Colonic mucosa (tissue), 4 donors: Measurements from ENCODE around the gene FAM78A. TPM values are rescaled to one million over a fixed set of nuclear protein-coding genes. Genes with fewer than 3 reads are reported as not detected.

Source experiments
- DNase-seq: peaks from one replicate; pipeline ENCODE4 v3.0.0-alpha.2; 2020
- H3K27ac ChIP-seq: fragments of 200-600 bp; one replicate; pipeline ENCODE4 v1.8.0; 2021
- H3K27me3 ChIP-seq: fragments of 200-600 bp; one replicate; pipeline ENCODE4 v1.8.0; 2021
- H3K36me3 ChIP-seq: fragments of 200-600 bp; one replicate; pipeline ENCODE4 v1.8.0; 2021
- H3K4me1 ChIP-seq: fragments of 200-600 bp; one replicate; pipeline ENCODE4 v1.8.0; 2021; ENCODE audit warnings: mild to moderate bottlenecking
- H3K4me3 ChIP-seq: fragments of 200-600 bp; one replicate; pipeline ENCODE4 v1.8.0; 2021
- H3K9ac ChIP-seq, 2 donors: one replicate each; pipeline ENCODE4 v1.7.0; 2013; ENCODE audit warnings: control low read depth in 2 of 2, low read depth in 2 of 2, low read length in 2 of 2
- H3K9me3 ChIP-seq: fragments of 200-600 bp; one replicate; pipeline ENCODE4 v1.8.0; 2021
- CTCF ChIP-seq: fragments of 200-600 bp; IDR thresholded peaks from one replicate; pipeline ENCODE4 v1.8.0; 2022; ENCODE audit warnings: antibody characterized with exemption, mild to moderate bottlenecking
- intact Hi-C: fragments of 100-400 bp; cut with DNase I; formaldehyde crosslinking; loops from one replicate; pipeline ENCODE4 v1.14.1; 2022
- total RNA-seq, 2 donors: library from RNA; stranded (reverse); fragmentation: NEBNext Ultra II Directional in 1 of 2; extraction: Animal tissue kit (Norgen Biotek cat#: 25700) in 1 of 2; gene quantifications; one replicate each; pipeline ENCODE4 v1.2.1, GENCODE V29; 2021
- donor health status: healthy.
- donor health status: DM: no; HTN: no; CAD: no.
- donor health status: DM: no; HTN: no; CAD: no.

Gene FAM78A
- total RNA-seq, 2 donors from 2014 or later: 1.5 to 2.0 TPM

GRCh38 chr9:131299346-131299960 lies 23.1 kb upstream of the FAM78A start:
- intact Hi-C loops: no loop called here
- no peaks in the 10 kb centered on the region for H3K9me3 ChIP-seq
- no peak overlapping the region for H3K9ac ChIP-seq
- TF ChIP-seq CTCF: no peak
- no peak for DNase-seq
- H3K4me1 ChIP-seq: no peaks in the 10 kb centered on the region
- H3K4me3 ChIP-seq: no peak overlapping the region
- H3K27me3 ChIP-seq: no peaks in the 10 kb centered on the region
- no peak overlapping the region for H3K27ac ChIP-seq
- H3K36me3 ChIP-seq: no peaks in the 10 kb centered on the region

GRCh38 chr9:131298816-131299215 lies 22.5 kb upstream of the FAM78A start:
- no peak overlapping the region for H3K9ac ChIP-seq
- no peaks in the 10 kb centered on the region for H3K9me3 ChIP-seq
- DNase-seq: no peak
- H3K27me3 ChIP-seq: no peaks in the 10 kb centered on the region
- no peaks in the 10 kb centered on the region for H3K36me3 ChIP-seq
- no peaks in the 10 kb centered on the region for H3K4me1 ChIP-seq
- no peak overlapping the region for H3K27ac ChIP-seq
- intact Hi-C loops: no loop called here
- H3K4me3 ChIP-seq: no peak overlapping the region
- no peak for TF ChIP-seq CTCF

- no peak for TF ChIP-seq CTCF
- no peaks in the 10 kb centered on the region for H3K9me3 ChIP-seq
- no peak overlapping the region for H3K4me3 ChIP-seq
- no peak overlapping the region for H3K9ac ChIP-seq
- H3K4me1 ChIP-seq: no peaks in the 10 kb centered on the region
- H3K27ac ChIP-seq: no peak overlapping the region
- no peak for DNase-seq
- H3K27me3 ChIP-seq: no peaks in the 10 kb centered on the region
- H3K36me3 ChIP-seq: no peaks in the 10 kb centered on the region
- intact Hi-C loops: no loop called here
These were observed 22.0 kb upstream of the FAM78A start for GRCh38 chr9:131298341-131298740.

GRCh38 chr9:131297903-131298302 lies 21.6 kb upstream of the FAM78A start:
- no peak overlapping the region for H3K9ac ChIP-seq
- no peak overlapping the region for H3K27ac ChIP-seq
- H3K27me3 ChIP-seq: no peaks in the 10 kb centered on the region
- H3K4me3 ChIP-seq: no peak overlapping the region
- intact Hi-C loops: no loop called here
- TF ChIP-seq CTCF: no peak
- DNase-seq: no peak
- H3K36me3 ChIP-seq: no peaks in the 10 kb centered on the region
- no peaks in the 10 kb centered on the region for H3K9me3 ChIP-seq
- no peaks in the 10 kb centered on the region for H3K4me1 ChIP-seq

GRCh38 chr9:131296906-131297500 lies 20.7 kb upstream of the FAM78A start:
- no peak for TF ChIP-seq CTCF
- Histone ChIP-seq H3K4me3 (no peak overlapping the region), H3K36me3 (no peaks in the 10 kb centered on the region), H3K9ac (no peak overlapping the region), H3K9me3 (no peaks in the 10 kb centered on the region), H3K27me3 (no peaks in the 10 kb centered on the region), H3K4me1 (no peaks in the 10 kb centered on the region), H3K27ac (no peak overlapping the region)
- intact Hi-C loops: no loop called here
- no peak for DNase-seq
